ENCODE data around the gene CENPW. TPM values are rescaled to one million over a fixed set of nuclear protein-coding genes. Genes with fewer than 3 reads are reported as not detected.

Gene CENPW
- total RNA-seq, 3 donors from 2014 or later, result 4.1 to 30.7 (median 9.8) TPM

DNA sequence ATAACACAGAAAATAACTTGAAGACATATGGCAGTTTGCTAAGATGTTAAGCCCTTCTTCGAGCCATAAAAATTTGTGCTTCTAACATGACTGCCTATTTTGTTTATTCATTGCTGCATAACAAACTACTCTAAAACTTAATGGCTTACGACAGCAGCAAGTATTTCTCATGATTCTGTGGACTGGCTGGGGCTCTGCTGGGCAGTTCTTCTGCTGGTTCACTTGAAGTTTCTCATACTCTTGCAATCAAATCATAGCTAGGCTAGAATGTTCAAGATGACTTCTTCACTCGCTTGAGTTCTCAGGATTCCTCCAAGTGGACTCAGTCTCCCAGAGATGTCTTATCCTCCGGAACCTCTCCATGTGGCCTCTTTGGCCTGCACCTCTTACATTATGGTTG is 33.4 kb downstream of the CENPW start:
- H3K36me3 ChIP-seq (ENCODE audit: low read depth), result no peaks in the 10 kb centered on the region
- ATAC-seq, result no peak
- no peaks in the 10 kb centered on the region for H3K4me1 ChIP-seq (ENCODE audit: low read depth)
- TF ChIP-seq, protein P1, sequence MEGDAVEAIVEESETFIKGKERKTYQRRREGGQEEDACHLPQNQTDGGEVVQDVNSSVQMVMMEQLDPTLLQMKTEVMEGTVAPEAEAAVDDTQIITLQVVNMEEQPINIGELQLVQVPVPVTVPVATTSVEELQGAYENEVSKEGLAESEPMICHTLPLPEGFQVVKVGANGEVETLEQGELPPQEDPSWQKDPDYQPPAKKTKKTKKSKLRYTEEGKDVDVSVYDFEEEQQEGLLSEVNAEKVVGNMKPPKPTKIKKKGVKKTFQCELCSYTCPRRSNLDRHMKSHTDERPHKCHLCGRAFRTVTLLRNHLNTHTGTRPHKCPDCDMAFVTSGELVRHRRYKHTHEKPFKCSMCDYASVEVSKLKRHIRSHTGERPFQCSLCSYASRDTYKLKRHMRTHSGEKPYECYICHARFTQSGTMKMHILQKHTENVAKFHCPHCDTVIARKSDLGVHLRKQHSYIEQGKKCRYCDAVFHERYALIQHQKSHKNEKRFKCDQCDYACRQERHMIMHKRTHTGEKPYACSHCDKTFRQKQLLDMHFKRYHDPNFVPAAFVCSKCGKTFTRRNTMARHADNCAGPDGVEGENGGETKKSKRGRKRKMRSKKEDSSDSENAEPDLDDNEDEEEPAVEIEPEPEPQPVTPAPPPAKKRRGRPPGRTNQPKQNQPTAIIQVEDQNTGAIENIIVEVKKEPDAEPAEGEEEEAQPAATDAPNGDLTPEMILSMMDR (IDR thresholded peaks at IDR 0.05), result no peak
- no peak overlapping the region for H3K4me3 ChIP-seq
- intact Hi-C loops (cut with DNase I, micrococcal nuclease), result no loop called here
- H3K9me3 ChIP-seq, result no peaks in the 10 kb centered on the region
- DNase-seq, result no peak

DNA sequence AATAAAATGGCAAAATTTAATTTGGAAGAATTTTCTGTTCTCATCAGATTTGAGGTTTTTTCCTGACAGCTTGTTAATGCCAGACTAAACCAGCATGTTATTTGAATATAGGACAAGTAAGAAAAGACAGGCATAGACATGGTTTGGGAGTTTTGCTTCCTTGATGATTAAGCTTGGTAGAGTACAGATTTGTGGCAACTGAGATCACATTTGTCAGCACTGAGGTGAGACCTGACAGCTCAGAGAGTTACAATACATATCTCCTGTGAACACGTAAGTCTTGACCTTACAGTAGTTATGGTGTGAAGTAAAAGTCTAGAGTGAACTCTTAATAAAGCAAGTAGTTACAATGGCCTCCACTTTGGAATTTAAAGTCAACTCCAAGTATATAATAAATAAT is 34.5 kb downstream of the CENPW start:
- TF ChIP-seq, protein P1 (IDR thresholded peaks at IDR 0.05), result no peak
- Histone ChIP-seq H3K9me3 (no peaks in the 10 kb centered on the region), H3K36me3 (ENCODE audit: low read depth) (no peaks in the 10 kb centered on the region), H3K4me3 (no peak overlapping the region), H3K4me1 (ENCODE audit: low read depth) (no peaks in the 10 kb centered on the region)
- intact Hi-C loops (cut with DNase I, micrococcal nuclease), result no loop called here
- DNase-seq, result no peak
- no peak for ATAC-seq

DNA sequence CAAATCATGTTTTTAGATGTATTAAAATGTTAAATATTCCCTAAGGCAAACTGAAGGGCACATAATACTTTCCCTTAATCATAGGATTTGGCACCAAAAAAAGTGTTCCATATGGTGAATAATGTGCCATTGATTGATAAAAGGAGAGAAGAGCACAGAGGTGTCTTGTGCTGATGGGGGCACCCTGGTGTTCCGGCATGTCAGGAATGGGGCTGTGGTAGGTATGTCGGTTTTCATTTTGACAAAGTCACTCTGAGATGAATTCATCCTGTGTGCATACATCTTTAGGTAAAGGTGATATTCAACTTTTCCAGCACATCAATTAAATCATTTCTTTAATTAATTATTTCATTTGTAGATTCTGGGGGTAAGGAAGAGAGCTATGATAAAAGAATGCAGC is 36.8 kb downstream of the CENPW start:
- H3K9me3 ChIP-seq, result no peaks in the 10 kb centered on the region
- H3K4me1 ChIP-seq (ENCODE audit: low read depth), result no peaks in the 10 kb centered on the region
- H3K4me3 ChIP-seq, result no peak overlapping the region
- DNase-seq (no peak), ATAC-seq (no peak)
- intact Hi-C loops (cut with DNase I, micrococcal nuclease), result no loop called here
- no peaks in the 10 kb centered on the region for H3K36me3 ChIP-seq (ENCODE audit: low read depth)
- TF ChIP-seq, protein P1 (IDR thresholded peaks at IDR 0.05), result no peak

DNA sequence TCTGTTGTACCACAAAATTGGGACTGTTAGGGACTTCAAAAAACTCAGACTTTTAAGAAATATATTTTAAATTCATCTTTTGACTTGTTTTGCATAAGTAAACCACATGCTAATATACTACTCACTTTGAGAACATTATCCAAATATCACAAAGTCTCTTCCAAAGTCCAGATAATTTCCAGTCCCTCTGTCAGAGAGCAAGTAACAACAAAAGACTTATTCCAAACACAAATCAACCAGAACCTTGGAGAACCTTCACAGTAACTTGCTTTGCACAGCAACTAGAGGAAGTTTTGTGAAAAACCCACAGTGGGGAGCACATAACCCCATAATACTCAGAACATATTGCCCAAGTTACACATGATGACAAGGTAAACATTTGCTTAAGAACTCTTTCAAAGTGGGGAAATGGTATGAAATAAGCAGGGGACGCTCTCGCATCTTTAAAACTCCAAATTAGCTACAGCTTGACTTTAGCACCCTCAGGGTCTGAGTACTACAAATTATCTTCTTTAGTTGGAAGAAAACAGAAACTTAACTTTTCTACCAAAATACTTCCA is 37.8 kb downstream of the CENPW start:
- Histone ChIP-seq H3K9me3 (no peaks in the 10 kb centered on the region), H3K36me3 (ENCODE audit: low read depth) (no peaks in the 10 kb centered on the region), H3K4me1 (ENCODE audit: low read depth) (no peaks in the 10 kb centered on the region), H3K4me3 (no peak overlapping the region)
- ATAC-seq, result no peak
- DNase-seq, result no peak
- TF ChIP-seq, protein P1 (IDR thresholded peaks at IDR 0.05), result no peak
- intact Hi-C loops (cut with DNase I, micrococcal nuclease), result no loop called here

DNA sequence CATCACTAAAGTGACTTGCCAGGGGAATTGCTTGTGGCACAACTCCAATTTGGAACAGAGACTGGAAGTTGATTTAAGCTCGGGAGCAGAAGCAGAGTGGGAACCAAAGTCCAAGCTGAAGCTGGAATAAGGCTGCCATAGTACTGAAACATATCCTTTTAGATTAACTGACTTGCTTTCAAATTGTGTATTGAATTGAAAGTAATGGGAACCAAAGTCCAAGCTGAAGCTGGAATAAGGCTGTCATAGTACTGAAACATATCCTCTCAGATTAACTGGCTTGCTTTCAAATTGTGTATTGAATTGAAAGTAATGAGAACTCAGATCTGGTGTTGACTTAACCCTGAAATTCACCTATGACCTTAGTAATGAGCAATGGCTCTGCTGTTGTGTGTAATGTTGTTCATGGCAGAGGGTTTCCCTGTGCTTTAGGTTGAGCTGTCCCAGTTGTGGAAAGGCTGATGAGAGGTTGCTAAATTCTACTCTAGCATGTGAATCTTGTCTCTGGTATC is 40.2 kb downstream of the CENPW start:
- H3K9me3 ChIP-seq, result peaks cover 6% of the 10 kb centered on the region
- no peaks in the 10 kb centered on the region for H3K4me1 ChIP-seq (ENCODE audit: low read depth)
- DNase-seq (peak in 1 of 3 donors; percentile 74), ATAC-seq (peak; percentile 88)
- intact Hi-C loops (cut with DNase I, micrococcal nuclease), result no loop called here
- no peaks in the 10 kb centered on the region for H3K36me3 ChIP-seq (ENCODE audit: low read depth)
- TF ChIP-seq, protein P1 (IDR thresholded peaks at IDR 0.05), result no peak
- H3K4me3 ChIP-seq, result no peak overlapping the region

DNA sequence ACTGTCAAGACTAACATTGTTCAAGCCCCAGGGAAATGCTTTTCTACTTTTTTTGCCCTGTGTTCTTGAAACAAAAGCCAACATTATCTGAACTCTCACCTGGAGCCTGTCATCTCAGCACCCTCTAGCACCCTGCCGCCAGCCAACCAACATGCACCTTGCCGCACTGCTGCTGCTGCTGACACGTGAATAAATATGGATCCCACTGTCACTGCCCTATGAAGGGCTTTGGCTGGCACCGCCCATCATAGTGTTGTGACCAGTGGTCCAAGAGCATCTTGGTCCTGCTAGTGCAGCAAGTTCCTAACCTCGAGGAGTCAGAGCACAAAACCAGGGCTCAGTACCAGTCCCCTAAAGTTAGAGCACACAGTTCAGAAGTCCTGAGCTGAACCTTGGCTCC is 41.6 kb downstream of the CENPW start:
- intact Hi-C loops (cut with DNase I, micrococcal nuclease), result no loop called here

More for the DNA sequence above, 41.6 kb downstream of the CENPW start:
- no peak for ATAC-seq
- DNase-seq, result no peak
- TF ChIP-seq, protein P1 (IDR thresholded peaks at IDR 0.05), result no peak
- Histone ChIP-seq H3K4me3 (no peak overlapping the region), H3K4me1 (ENCODE audit: low read depth) (no peaks in the 10 kb centered on the region), H3K9me3 (peaks cover 6% of the 10 kb centered on the region), H3K36me3 (ENCODE audit: low read depth) (no peaks in the 10 kb centered on the region)
